DND-41 (cell line): ENCODE data around the gene ZNF281.

Source experiments
- CTCF ChIP-seq: IDR thresholded peaks from 2 replicates; pipeline ENCODE4 v1.5.1; 2012; ENCODE audit warnings: borderline replicate concordance, low read length, moderate library complexity, mild to moderate bottlenecking; ENCODE audit not compliant: poor library complexity, severe bottlenecking; ENCODE audit errors: extremely low read depth
- EZH2 ChIP-seq: IDR thresholded peaks from 3 replicates; pipeline ENCODE4 v1.6.1; 2012; ENCODE audit warnings: borderline replicate concordance, low read depth, mild to moderate bottlenecking, moderate library complexity, low read length, inconsistent platforms; ENCODE audit not compliant: severe bottlenecking

- no peak for TF ChIP-seq CTCF
- TF ChIP-seq EZH2: no peak
Measured at GRCh38 chr1:200369706-200370105, 40.1 kb downstream of the ZNF281 start.
